T-helper 1 cell treated with Interleukin-12 subunit alpha and Interleukin-12 subunit beta and Interleukin-4 antibody, amounts not matched to agents 30 ng/mL and 1 ng/mL, for 36 hours (primary cell): ENCODE data around the gene SLC45A1. TPM values are rescaled to one million over a fixed set of nuclear protein-coding genes. Genes with fewer than 3 reads are reported as not detected.
"Not testable (repeated sequence)": the region's sequence is repeated elsewhere in the genome, so short reads cannot be mapped to it uniquely, and the experiment has no call there.

Source experiments
- intact Hi-C: fragments of 100-400 bp; cut with micrococcal nuclease; formaldehyde crosslinking; loops from one replicate; pipeline ENCODE4 v1.15.1; 2024
- total RNA-seq: library from RNA; stranded (reverse); gene quantifications from 2 replicates; pipeline ENCODE4 v1.2.3, GENCODE V29; 2022

The SLC45A1 gene
- total RNA-seq: 0.20 and 0.51 TPM in 2 replicates

DNA sequence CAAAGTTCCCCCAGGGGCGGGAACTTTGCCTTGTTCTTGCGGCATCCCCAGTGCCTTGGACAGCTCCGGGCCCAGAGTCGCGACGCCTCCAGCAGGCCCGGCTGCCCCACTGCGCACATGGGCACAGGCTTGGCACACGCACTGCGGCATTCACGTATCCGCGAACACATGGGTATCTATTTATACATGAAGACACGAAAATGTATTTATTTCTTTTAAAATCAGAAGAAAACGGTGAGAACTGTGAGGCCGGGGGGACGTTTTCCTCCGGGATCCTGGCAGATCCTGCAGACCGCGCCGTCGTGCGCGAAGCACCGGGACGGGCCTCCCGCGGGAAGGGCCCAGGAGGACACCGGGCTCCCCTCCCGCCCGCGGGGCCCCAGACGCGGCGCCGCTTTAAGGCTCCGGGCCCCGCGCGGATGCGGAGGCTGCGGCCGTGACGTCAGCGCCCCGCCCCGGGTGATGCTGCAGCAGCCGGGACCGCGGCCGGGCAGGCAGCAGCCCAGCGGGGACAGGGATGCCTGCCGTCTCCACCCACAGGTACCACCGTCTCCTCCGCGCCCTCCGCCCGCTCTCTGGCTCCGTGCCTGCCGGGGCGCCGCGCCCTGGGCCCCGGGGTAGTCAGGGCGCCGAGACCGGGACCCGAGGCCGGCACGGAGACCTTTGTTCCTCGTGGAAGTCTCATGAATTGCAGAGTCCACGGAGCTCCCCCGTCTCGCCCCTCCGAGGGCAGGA is at the start of gene SLC45A1:
TSS of gene SLC45A1 (plus strand) at position 468 of the 735 bp plus-strand sequence. CDS start 6,216 bp downstream, outside the sequence.
- intact Hi-C loops: loop anchor here (1.0 kb wide), 2 partner anchors 31 to 292 kb away; partner anchors contain the start of gene ERRFI1

- intact Hi-C loops: no loop called here
Observed at GRCh38 chr1:8273036-8273435, 44.9 kb upstream of the SLC45A1 start.

- intact Hi-C loops: no loop called here
Observed at GRCh38 chr1:8274352-8274751, 43.6 kb upstream of the SLC45A1 start.

- intact Hi-C loops: no loop called here
Observed at GRCh38 chr1:8276173-8276914, 41.6 kb upstream of the SLC45A1 start.

DNA sequence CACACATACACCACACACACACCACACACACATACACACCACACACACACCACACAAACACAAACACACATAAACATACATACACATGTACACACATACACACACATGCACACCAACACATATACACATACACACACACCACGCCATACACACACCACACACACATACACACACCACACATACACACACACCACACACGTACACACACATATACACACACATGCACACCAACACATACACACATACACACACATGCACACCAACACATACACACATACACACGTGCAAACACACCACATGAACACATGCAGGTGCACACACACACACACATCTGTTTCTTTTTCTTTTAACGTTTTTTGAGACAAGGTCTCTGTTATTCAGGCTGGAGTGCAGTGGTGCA is 41.0 kb upstream of the SLC45A1 start:
- intact Hi-C loops: no loop called here

DNA sequence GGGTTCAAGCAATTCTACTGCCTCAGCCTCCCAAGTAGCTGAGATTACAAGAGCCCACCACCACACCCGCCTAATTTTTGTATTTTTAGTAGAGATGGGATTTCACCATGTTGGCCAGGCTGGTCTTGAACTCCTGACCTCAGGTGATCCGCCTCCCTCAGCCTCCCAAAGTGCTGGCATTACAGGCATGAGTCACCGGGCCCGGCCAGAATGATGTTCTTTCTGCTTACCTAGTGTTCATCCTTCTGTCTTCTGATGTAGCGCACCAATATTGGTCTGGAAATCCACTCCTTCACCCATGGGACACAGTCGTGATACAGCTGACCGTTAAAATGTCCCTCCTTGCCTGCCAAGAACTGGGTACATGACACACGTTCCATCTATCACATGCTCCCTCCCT is 39.2 kb upstream of the SLC45A1 start:
- intact Hi-C loops: not testable (repeated sequence)

DNA sequence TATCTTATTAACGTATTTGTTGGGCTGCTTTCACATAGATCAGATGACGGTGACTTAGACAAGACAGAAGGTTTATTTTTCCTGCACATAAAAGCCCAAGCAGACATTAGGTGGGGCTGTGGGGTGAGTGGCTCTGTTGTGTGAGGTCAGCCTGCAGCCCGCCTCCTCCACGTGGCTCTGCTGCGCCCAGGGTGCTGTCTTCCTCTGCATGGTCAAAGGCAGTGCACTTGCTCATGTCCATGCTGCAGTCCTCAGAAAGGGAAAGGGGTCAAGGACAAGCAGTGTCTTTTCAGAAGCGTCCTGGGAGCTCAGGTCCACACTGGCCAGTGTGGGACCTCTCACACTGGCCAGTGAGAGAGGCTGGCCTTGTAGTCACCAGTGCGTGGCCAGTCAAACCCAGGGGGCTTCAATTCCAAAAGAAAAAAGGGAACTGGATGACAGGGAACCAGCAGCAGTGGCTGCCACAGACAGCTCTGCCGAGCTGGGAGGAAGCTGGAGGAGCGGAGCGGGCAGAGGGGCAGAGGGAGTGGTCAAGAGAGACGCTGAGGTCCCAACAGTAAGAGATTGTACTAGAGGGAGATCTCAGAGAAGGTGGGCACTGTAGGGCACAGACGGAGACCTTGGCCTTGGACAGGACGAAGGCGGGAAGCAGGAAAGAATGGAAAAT is 35.9 kb upstream of the SLC45A1 start:
- intact Hi-C loops: no loop called here

DNA sequence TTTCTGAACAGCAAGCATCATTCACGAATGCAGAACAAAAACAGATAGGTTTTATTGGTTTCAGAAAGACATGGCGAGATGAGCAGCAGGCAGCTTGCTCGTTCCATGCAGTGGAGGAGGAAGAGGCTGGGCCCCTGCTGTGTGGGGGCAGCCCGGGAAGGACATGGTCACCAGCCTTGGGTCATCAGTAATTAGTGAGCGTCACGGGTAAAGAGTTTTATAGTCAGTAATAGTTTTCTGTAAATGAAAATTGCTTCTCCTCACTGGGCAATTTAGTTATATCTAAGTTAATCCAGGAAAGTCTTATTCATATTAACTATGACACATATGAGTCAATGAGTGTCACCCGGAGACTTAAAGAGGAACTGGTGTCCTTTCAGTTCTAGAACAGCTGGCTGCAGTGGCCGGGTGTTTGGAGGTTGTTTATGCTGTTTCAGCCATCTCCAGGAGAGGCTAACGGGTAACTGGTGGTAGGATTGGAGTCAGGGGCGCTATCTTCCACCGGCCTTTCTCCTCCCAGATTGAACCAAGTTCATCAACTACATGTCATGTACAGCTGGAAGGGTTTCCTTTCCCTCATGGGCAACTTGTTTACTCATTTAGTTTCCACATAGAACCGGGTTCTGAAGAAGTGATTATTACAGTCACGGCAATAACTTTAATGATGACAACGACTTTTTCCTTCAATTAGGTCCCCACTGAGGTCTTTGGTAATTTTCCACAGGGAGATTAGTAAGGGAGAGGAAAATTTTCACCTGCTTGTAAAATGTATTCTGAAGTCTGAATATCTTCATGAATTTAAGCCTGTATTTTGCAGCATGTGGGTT is 34.6 kb upstream of the SLC45A1 start:
- intact Hi-C loops: no loop called here

GRCh38 chr1:8284127-8284526 is 33.8 kb upstream of the SLC45A1 start:
- intact Hi-C loops: no loop called here

DNA sequence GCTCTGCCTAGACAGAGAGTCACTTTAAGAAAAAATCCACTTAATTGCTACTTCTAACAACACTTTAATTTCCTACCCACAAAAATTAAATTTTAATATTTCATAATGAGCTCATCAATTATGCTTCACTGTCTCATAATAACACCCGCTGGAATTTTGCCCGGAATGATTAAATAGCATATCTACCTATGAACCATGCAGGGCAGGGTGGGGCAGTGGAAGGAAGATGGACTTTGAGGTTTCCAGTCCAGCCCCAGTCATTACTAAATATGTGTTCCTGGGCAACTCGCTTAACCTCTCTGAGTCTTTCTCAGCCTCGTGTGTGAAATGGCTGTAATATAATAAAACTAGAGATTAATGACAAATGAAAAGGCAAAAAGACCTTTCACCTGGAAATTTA is 32.8 kb upstream of the SLC45A1 start:
- intact Hi-C loops: no loop called here

DNA sequence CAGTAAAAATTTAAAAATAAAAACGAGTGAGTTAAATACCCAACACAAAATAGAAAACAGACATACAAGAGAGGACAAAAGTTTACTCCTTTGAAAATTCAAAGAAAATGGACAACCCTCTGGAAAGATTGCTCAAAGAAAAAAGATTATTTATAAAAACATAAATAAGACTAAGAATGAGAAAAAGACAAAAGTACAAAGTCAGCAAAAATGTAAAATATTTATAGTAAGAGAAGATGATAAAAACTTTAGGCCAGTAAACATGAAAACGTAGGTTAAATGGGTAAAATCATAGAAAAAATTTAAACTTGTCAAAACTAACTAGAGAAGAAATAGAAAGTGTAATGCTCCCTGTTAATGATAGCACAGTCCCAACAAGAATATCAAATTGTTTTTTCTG is 31.9 kb upstream of the SLC45A1 start:
- intact Hi-C loops: no loop called here

DNA sequence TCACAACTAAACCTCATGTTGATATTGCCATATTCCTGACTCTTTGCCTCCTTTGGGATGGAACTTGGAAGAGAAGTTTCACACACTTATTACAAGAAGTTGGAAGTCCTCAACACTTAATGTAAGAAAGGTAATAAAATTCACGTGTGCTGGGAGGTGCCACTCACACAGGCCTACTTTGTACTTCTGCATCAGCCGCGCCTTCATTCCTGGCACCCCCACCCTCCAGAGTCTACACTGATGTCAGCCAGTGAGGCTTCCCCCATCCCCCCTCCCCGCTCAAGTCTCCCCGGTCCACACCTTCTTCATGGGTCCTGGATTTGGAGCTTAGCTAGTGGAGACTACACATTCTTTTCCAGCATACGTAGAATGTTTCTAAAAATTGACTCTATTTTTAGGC is 24.8 kb upstream of the SLC45A1 start:
- intact Hi-C loops: no loop called here

- intact Hi-C loops: no loop called here
Observed at GRCh38 chr1:8293641-8294169, 24.2 kb upstream of the SLC45A1 start.

DNA sequence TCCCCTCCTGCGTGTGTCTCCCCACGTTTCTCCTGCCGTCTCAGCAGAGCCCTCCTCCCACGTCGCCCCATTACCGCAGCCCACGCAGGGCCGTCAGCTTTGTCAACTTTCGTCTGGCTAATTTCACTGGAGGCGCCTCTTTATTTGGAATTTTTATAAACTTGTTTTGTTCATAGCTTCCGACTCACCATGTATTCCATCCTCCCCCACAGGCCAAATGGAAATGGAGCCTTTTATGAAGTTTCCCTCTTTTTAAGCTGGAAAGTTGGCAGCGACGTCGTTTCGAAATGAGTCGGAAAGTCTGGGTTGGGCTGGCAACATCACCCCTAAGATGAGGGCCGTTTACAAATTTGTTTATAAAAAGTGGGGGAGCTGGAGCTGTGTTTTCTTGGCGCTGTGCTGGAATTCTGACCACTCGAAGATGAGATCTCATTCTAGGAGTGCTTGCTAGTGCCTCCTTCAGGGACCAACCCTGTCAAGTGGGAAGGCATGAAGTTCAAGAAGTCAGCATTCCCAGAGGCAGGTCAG is 23.7 kb upstream of the SLC45A1 start:
- intact Hi-C loops: no loop called here

DNA sequence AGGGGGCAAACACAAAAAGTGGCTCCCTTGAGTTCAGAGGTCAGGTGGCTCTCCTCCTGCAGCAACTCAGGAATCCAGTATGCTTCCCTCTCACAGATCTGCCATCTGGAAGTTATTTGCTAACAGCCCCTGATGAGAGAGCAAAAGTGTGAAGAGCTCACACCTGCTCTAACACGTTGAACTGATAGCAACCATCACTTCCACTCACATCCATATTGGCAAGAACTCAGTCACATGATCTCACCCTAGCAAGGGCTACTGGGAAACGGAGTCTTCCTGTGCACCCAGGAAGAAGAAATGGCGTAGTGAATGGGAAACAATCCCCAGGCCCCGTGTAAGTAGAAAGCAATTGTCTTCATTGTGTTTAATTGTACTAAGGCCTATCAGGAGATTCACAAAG is 20.7 kb upstream of the SLC45A1 start:
- intact Hi-C loops: no loop called here

- intact Hi-C loops: no loop called here
Observed at GRCh38 chr1:8299963-8300362, 18.0 kb upstream of the SLC45A1 start.

GRCh38 chr1:8302081-8302956 is 15.6 kb upstream of the SLC45A1 start:
- intact Hi-C loops: no loop called here

DNA sequence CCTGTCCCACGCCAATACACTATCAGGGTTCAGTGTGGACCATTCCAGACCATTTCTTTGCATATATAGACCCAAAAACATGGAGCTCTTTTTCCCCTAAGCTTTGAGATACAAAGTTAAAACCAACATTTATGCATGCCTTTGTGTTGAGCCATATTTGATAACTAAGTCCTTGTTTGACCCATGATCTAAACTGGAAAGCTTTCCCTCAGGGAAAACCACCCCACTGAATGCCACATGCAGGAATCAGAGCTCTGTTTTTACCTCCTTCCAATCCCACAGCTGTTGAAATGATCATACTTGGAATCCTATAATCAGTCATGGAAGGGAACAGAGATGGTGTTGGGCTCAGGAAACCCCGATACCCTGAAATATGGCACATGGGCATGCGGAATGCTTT is 14.8 kb upstream of the SLC45A1 start:
- intact Hi-C loops: no loop called here

GRCh38 chr1:8303876-8304275 is 14.0 kb upstream of the SLC45A1 start:
- intact Hi-C loops: no loop called here

DNA sequence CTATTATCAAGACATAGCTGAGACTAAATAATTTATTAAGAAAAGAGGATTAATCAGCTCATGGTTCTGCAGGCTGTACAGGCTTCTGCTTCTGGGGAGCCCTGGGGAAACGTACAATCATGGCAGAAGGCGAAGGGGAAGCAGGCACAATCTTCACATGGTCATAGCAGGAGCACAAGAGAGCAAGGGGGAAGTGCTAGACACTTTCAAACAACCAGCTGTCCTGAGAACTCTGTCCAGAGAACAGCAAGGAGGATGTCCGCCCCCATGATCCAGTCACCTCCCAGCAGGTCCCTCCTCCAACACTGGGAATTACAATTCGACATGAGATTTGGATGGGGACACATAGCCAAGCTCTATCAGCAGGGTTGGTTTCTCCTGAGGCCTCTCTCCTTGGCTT is 10.3 kb upstream of the SLC45A1 start:
- intact Hi-C loops: no loop called here
